ENCODE measurements around the gene ARHGEF40. TPM values are rescaled to one million over a fixed set of nuclear protein-coding genes. Genes with fewer than 3 reads are reported as not detected.

The ARHGEF40 gene
- total and polyA plus RNA-seq, 10 of the 15 experiments (the other 5 are each of a cell fraction or from before 2014, with no cell fraction given): 0.03 to 0.31 (median 0.08) TPM; not detected in 2

GRCh38 chr14:21109377-21110138 is 39.5 kb downstream of the ARHGEF40 start (continued):
- no peak for TF ChIP-seq BCL3 (IDR thresholded peaks at IDR 0.05; ENCODE audit: borderline replicate concordance, insufficient read depth, low read depth, low read length, poor library complexity, severe bottlenecking)
- TF ChIP-seq POLR2AphosphoS5 (IDR thresholded peaks at IDR 0.05; ENCODE audit: low read length): 0 out of 2 replicates have a peak, but pooled peaks have one; percentile 46
- TF ChIP-seq IRF4 (IDR thresholded peaks at IDR 0.05; ENCODE audit: low read depth, low read length): peak; percentile 95
- no peak for TF ChIP-seq IRF3 (IDR thresholded peaks at IDR 0.05)
- peak; percentile 66; the same call in 1 of the 2 replicates for TF ChIP-seq FOXM1 (IDR thresholded peaks at IDR 0.05; ENCODE audit: low read depth, low read length)
- TF ChIP-seq RBBP5 (conservative IDR thresholded peaks at IDR 0.05): no peak
- TF ChIP-seq EP300 (IDR thresholded peaks at IDR 0.05; ENCODE audit: borderline replicate concordance in 1 of 2, control insufficient read depth in 1 of 2, low read depth in 2 of 2, low read length in 2 of 2): peak; percentile 31 to 37; a peak in 1 of 4 replicates
- no peak for TF ChIP-seq CBFB (IDR thresholded peaks at IDR 0.05; ENCODE audit: low read depth)
- peak; percentile 47 for TF ChIP-seq SP1 (IDR thresholded peaks at IDR 0.05; ENCODE audit: low read depth, low read length)

GRCh38 chr14:21112255-21112654 is 42.2 kb downstream of the ARHGEF40 start:
- CTCF ChIA-PET: interaction anchor here (2.2 kb wide), 1 partner anchor 98 kb away, joined by 7 read pairs; no protein-coding TSS in a partner anchor
- H3K27me3 ChIP-seq (replicated peaks in 1 of 2; ENCODE audit: control insufficient read depth in 2 of 2, insufficient read depth in 2 of 2, low read length in 1 of 2): no peaks in the 10 kb centered on the region
- H3K79me2 ChIP-seq (ENCODE audit: control insufficient read depth, insufficient read depth, low read length): no peaks in the 10 kb centered on the region
- no peaks in the 10 kb centered on the region; the same call in 2 of the 3 replicates for H3K9me3 ChIP-seq (replicated peaks; ENCODE audit: control insufficient read depth, insufficient read depth, low read length)
- H4K20me1 ChIP-seq (ENCODE audit: control insufficient read depth, insufficient read depth): no peaks in the 10 kb centered on the region
- SMC1A ChIA-PET (ENCODE audit: uncharacterized antibody, unreplicated experiment): no interaction called here
- no TSS peak for BruUV-seq (replicated peaks)
- H3K4me3 ChIP-seq: no peak overlapping the region
- WGBS (ENCODE audit: insufficient coverage, insufficient replicate concordance, low lambda C conversion rate, missing lambda C conversion rate): 72% methylated on average over 4 of the region's 4 CpGs
- no peak overlapping the region for H3K9ac ChIP-seq (ENCODE audit: control insufficient read depth, insufficient read depth, low read length)
- H3K4me2 ChIP-seq (ENCODE audit: control insufficient read depth, insufficient read depth): no peak overlapping the region
- RAD21 ChIA-PET (ENCODE audit: unreplicated experiment): interaction anchor here (0.6 to 0.9 kb wide), 2 partner anchors 44 to 98 kb away, joined by 3 read pairs; no protein-coding TSS in a partner anchor
- H2AFZ ChIP-seq (ENCODE audit: control insufficient read depth, low read depth, low read length): no peak overlapping the region
- ATAC-seq (no peak), DNase-seq (ENCODE audit: low read depth, low spot score) (no peak), FAIRE-seq (no peak)
- H3K36me3 ChIP-seq (ENCODE audit: control insufficient read depth in 2 of 2, insufficient read depth in 2 of 2, low read length in 1 of 2): no peaks in the 10 kb centered on the region
- intact Hi-C loops (cut with micrococcal nuclease; ENCODE audit: unreplicated experiment) (no loop called here), in situ Hi-C loops (cut with MboI) (no loop called here)
- POLR2A ChIA-PET: no interaction called here
- H3K27ac ChIP-seq (ENCODE audit: control insufficient read depth, insufficient read depth): no peak overlapping the region
- peaks cover 22% of the 10 kb centered on the region for H3K4me1 ChIP-seq (ENCODE audit: control insufficient read depth, insufficient read depth, low read length)
- TF ChIP-seq TARDBP (IDR thresholded peaks at IDR 0.05; ENCODE audit: borderline replicate concordance) (no peak), HDAC6 (IDR thresholded peaks at IDR 0.05; ENCODE audit: unreplicated experiment) (no peak), SMAD1 (IDR thresholded peaks at IDR 0.05; ENCODE audit: low read depth, partially characterized antibody) (no peak), CEBPB (IDR thresholded peaks at IDR 0.05; ENCODE audit: borderline replicate concordance in 1 of 2, low read depth in 2 of 2, low read length in 2 of 2) (no peak), SIX5 (IDR thresholded peaks at IDR 0.05; ENCODE audit: low read depth, low read length, severe bottlenecking) (no peak), ZBTB4 (CRISPR knock-in tag; IDR thresholded peaks at IDR 0.05) (no peak), NR2F1 (conservative IDR thresholded peaks at IDR 0.05) (no peak), PAX5 (IDR thresholded peaks at IDR 0.05; ENCODE audit: borderline replicate concordance, low read depth, low read length) (no peak)

All from GM12878 (cell line).